HG02840 (cell line): ENCODE results near the gene APOBEC3C.
"Not testable (repeated sequence)": the region's sequence is repeated elsewhere in the genome, so short reads cannot be mapped to it uniquely, and the experiment has no call there.

Experiments used
- ATAC-seq: cut with Tn5 transposase; IDR thresholded peaks from one replicate; pipeline ENCODE4 v1.9.1; 2021; ENCODE audit warnings: mild to moderate bottlenecking, moderate library complexity, moderate number of reproducible peaks; ENCODE audit not compliant: unreplicated experiment, low FRiP score

The APOBEC3C gene

DNA sequence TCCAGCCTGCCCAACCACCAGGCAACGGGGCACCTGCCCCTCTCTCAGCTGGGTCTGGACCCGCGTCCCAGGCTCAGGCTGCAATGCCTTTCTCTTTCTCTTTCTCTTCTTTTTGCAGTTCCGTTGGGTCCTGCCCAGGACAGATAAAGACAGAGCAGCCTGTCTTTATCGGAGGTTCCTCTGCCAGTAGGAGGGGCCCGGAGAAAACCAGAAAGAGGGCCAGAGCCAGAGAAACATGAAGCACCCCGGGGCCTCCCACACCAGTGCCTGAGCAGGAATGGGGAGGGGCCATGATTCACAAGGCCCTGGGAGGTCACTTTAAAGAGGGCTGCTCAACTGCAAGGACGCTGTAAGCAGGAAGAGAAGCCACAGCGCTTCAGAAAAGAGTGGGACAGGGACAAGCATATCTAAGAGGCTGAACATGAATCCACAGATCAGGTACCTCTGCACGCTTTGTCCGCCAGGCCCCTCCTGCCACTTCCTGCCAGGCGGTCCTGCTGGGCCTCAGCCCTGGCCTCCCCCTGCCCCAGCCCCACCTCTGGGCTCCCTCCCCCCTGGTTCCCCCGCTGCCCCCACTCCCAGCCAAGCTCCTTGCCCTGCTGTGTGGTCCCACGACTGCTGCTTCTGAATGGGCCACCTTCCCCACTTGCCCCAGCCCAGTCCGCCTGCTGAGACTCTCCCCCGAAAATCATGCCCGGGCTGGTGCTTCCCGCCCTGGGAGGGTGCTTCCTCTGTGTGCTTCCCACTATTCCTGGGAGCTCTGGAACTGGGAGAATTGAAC, at the start of gene APOBEC3C:
Gene APOBEC3C, plus strand, starts transcription at position 316 of the 781 bp plus-strand sequence. Its CDS starts 106 bp downstream, at position 422.
- ATAC-seq: peak; percentile 80

GRCh38 chr22:38964306-38964705, 49.8 kb upstream of the APOBEC3C start:
- ATAC-seq: no peak

- no peak for ATAC-seq
Measured at GRCh38 chr22:38964989-38965388, 49.1 kb upstream of the APOBEC3C start.

GRCh38 chr22:38965614-38966379, 48.3 kb upstream of the APOBEC3C start:
- no peak for ATAC-seq

- ATAC-seq: no peak
Measured at GRCh38 chr22:38966380-38966702, 47.7 kb upstream of the APOBEC3C start.

GRCh38 chr22:38966942-38967341, 47.1 kb upstream of the APOBEC3C start:
- ATAC-seq: no peak

GRCh38 chr22:38967451-38968450, 46.3 kb upstream of the APOBEC3C start:
- no peak for ATAC-seq

DNA sequence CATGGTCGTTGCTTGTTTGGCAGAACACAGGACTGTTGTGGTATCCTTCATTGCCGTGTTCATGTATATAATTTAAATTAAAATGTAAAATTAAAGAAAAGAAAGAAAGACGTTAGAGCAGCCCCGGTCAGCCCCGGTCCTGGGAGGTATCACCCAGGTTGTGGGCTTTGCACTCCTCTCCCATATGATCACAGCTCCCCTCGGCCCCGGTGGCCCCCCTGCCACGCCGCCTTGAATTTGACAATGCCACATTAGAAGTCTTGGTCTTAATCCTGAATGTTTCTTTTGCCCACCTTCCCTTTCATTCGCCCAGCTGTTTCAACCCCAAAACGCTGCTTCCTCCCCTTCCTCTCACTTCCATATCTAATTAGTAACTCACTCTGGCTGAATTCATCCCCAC, 45.3 kb upstream of the APOBEC3C start:
- no peak for ATAC-seq

DNA sequence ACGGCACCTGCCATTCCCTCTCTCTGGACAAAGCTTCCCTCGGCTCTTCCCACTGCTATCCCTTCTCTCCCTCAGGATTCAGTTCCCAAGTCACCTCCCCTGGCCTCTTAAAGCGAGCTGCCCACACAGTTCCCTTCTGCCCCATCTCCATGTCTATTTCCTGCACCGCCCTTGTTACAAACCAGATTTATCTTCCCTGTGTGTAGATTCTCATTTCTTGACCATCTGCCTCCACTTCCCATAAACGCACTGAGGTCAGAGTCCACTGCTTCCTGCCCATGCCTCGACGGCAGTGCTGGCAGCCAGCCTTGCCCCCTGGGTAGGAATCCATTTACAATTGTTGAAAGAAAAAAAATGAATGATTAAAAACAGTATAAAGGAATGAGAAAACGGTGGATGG, 43.5 kb upstream of the APOBEC3C start:
- ATAC-seq: no peak

DNA sequence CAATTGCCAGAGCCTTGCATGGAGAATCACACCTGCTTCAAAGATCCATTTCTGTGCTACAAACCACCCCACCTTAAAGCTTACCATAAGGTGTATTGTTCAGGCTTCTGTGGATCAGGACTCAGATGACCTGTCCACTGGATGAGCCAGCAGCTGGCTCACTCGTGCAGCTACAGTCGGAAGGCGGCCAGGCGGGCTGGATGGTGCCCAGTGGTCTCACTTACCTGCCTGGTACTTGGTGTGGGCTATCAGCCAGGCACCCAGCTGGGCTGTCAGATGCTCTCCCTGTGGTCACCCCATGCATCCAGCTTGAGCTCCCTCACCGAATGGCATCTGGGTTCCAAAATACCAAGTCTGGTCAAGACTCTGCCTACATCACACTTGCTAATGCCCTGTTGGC, 42.9 kb upstream of the APOBEC3C start:
- ATAC-seq: no peak

- ATAC-seq: no peak
Measured at GRCh38 chr22:38971791-38972190, 42.3 kb upstream of the APOBEC3C start.

DNA sequence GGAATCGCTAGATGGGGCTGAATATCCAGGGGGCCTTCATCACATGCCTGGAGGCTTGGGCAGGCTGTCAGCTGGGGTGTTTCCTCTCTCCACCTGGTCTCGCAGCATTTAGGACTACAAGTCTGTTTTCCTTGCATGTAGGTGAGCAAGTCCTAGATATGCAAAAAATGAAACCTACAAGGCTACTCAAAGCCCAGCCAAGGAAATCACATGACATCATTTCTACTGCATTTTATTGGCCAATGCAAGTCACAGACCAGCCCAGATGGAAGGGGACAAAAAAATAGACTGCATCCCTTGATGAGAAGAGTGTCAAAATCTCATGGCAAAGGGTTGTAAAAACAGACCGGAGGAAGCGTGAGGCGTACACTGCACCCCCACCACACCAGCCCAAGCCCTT, 41.5 kb upstream of the APOBEC3C start:
- no peak for ATAC-seq

DNA sequence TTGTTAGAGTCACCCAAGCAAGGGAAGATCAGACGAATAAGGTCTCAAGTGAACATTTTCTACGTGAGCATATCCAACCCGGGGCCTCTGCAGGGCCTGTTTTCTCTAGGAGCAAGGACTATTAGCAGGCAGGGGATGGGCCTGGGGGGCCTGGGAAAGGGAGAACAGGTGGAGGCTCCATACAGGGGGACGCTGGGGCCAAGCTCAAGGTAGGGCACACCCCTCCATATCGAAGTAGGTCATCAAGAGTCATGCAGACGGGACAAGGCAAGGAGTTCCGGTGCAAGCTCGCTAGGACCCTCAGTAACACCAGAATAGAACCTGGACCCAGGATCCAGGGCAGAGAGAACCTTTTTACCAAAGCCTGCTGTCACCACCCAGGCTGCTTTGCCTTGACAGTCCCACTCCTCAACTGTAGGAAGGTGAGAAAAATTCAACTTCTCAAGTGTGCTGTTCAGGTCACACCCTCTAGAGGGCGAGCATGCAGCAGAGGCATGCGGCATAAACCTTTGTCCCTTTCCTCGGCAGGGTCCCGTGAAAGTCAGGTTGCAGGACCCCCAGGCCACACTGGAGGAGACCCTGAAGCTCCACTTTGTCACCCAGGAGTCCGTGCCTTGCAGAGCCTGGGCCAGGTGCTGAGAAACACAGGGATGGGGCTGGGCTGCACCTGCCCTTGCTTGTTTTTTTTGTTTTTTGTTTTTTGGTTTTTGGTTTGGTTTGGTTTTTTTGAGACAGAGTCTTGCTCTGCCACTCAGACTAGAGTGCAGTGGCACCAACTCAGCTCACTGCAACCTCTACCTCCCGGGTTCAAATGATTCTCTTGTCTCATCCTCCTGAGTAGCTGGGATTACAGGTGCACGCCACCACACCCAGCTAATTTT, 40.5 kb upstream of the APOBEC3C start:
- ATAC-seq: no peak

DNA sequence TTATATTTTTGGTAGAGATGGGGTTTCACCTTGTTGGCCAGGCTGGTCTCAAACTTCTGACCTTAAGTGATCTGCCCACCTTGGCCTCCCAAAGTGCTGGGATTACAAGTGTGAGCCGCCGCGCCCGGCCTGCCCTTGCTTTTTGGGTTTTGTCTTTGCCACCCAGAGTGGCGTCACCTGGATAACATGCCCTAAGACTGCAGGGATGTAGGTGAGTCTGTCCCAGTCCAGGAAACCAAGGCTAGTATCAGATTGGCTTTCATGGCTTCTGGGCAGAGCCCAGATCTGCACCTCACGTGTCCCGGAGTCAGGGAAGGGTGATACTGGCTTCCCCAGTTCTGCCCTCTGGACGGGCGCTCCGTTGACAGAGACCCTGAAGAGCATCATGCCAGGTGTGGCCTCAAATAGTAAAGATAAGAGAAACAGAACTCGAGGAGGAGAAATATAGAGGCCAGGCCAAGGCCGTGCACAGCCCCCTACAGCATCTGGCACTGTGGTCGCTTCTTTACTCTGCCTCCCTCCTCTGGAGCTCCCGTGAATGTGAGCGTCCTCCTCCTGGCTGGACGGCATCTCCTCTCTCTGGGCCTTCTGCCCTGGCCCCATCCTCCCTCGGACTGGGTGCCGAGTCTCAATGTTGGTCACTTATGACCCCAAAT, 39.8 kb upstream of the APOBEC3C start:
- no peak for ATAC-seq

DNA sequence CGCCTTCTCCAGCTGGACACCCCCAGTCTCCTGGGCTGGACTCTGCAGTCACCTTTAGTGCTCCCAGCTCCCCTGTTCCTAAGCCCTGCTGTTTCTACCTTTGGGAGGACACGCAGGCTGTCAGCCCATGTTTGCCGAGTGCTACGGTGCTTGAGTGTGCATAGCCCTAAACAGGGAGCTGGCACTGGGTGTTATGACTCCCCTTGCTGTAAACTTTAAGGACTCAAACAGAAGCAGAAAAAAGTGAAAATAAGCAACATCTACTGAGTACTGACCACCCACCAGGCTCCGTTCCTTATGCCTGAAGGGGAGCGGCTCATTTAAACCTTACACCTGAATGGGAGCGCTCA, 39.3 kb upstream of the APOBEC3C start:
- no peak for ATAC-seq

DNA sequence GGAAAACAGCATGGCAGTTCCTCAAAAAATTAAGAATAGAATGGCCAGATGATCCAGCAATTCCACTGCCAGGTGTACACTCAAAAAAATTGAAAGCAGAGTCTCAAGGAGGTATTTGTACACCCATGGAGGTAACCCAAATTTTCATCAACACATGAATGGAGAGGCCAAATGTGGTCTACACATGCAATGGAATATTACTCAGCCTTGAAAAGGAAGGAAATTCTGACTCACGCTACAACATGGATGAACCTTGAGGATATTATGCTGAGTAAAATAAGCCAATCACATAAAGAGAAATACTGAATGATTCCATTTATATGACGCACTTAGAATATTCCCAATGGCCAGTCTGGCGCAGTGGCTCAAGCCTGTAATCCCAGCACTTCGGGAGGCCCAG, 36.8 kb upstream of the APOBEC3C start:
- ATAC-seq: not testable (repeated sequence)

DNA sequence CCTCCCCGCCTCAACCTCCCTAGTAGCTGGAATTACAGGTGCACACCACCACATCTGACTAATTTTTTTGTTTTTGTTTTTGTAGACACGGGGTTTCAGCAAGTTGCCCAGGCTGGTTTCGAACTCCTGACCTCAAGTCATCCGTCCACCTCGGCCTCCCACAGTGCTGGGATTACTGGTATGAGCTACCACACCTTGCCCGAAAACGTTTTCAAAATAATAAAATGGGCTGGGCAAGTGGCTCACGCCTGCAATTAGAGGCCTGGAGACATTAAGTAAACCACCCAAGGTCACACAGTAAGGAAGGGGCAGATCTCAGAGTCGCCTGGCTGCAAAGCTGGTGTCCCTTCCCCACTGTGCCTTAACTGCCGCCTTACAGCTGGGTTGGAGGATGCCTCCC, 33.5 kb upstream of the APOBEC3C start:
- ATAC-seq: not testable (repeated sequence)

DNA sequence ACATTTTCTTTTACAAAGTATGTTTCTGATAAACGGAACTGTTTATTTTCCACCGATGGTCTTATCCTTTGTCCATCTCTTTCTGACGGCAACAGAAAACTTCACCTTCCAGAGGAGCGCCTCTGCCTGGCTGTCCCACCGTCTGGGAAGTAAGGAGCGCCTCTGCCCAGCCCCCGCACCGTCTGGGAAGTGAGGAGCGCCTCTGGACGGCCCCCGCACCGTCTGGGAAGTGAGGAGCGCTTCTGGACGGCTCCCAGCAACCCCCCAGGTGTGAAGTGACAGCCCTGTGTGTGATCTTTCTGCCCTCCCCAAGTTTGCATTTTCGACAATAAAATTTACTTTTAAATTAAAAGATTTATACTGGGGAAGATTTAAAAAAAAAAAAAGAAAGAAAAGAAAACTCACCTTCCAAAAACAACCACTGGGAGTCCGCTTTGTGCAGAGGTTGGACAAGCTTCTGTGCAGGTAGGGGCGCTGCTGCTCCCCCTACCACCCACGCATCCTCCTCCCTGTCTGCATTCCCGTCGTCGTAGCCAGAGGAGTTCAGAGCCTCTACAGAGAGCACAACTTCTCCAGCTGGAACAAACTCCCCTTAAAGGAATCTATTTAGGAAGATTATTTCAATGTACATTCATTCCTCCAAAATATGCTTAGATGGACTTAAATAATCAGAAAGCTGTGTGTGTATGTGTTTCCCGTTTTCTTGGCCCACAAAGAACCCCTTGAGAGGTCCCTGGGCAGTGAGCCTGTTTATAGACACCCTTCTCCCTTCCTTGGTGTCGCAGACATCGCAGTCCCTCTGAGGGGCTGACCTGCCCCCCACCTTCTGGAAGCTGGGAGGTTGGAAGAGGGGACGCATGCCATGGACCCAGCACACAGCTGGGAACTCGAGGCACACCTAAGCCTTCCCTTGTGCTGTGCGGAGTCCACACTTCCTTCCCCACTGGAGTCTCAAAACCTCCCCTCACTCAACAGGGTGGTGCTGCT, 32.8 kb upstream of the APOBEC3C start:
- peak; percentile 3 for ATAC-seq
